ENCODE results near the gene GINS1.

DNA sequence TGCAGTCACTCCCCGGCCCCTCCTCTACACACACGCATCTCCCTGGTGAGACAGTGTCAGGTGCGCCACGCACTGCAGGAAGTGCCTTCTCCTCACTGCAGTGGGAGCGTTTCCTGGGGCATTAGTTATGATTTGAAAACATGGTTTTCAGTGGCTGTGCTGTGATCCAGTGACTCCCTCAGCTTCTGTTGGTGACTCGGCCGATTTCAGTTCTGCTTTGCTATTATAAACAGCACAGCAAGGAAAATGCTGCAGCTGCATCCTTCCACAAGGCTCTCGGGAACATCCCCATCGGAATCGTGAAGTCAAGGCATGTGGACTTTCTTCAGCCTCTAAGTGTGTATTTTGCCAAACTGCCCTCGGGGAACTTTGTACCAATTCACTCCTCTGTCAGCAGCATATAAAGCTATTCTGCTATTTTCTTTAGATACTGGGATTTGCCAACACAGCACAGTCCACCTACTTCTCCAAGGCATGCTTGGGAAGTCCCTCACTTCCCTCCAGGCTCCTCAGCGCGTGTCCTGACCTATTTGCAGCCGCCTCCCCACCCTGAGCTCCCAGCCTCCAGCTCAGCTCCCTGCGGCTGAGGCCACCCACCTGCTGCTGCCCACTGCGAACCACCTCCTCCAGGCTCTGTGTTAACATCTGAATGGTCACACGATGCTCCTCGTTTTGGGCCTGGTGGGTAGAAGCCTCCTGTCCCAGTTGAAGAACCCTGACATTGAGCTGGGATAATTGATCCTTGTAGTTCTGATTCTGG lies 54.5 kb downstream of the GINS1 start:
- TF ChIP-seq, protein P1, sequence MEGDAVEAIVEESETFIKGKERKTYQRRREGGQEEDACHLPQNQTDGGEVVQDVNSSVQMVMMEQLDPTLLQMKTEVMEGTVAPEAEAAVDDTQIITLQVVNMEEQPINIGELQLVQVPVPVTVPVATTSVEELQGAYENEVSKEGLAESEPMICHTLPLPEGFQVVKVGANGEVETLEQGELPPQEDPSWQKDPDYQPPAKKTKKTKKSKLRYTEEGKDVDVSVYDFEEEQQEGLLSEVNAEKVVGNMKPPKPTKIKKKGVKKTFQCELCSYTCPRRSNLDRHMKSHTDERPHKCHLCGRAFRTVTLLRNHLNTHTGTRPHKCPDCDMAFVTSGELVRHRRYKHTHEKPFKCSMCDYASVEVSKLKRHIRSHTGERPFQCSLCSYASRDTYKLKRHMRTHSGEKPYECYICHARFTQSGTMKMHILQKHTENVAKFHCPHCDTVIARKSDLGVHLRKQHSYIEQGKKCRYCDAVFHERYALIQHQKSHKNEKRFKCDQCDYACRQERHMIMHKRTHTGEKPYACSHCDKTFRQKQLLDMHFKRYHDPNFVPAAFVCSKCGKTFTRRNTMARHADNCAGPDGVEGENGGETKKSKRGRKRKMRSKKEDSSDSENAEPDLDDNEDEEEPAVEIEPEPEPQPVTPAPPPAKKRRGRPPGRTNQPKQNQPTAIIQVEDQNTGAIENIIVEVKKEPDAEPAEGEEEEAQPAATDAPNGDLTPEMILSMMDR (IDR thresholded peaks at IDR 0.05; ENCODE audit: insufficient read depth, low read depth, low read length) = no peak
- no peak for TF ChIP-seq EZH2 (IDR thresholded peaks at IDR 0.05; ENCODE audit: insufficient read depth, low read length)
